ENCODE measurements around the gene INTS7.
A peak's percentile ranks its signal among the peaks of the same experiment; 100 is the strongest.
"Not testable (repeated sequence)": the region's sequence is repeated elsewhere in the genome, so short reads cannot be mapped to it uniquely, and the experiment has no call there.

Gene INTS7

GRCh38 chr1:211978596-211978995 is 56.8 kb downstream of the INTS7 start:
- DNase-seq (ENCODE audit: low spot score): no peak

GRCh38 chr1:211975152-211975941 is 60.0 kb downstream of the INTS7 start:
- DNase-seq (ENCODE audit: low spot score): no peak

- no peak for DNase-seq (ENCODE audit: low spot score)
These were observed 61.8 kb downstream of the INTS7 start for GRCh38 chr1:211973541-211973940.

- no peak for DNase-seq (ENCODE audit: low spot score)
These were observed 67.0 kb downstream of the INTS7 start for GRCh38 chr1:211968200-211968834.

- DNase-seq (ENCODE audit: low spot score): no peak
These were observed 67.7 kb downstream of the INTS7 start for GRCh38 chr1:211967704-211968103.

- DNase-seq (ENCODE audit: low spot score): no peak
These were observed 70.1 kb downstream of the INTS7 start for GRCh38 chr1:211965108-211965805.

- DNase-seq (ENCODE audit: low spot score): no peak
These were observed 75.7 kb downstream of the INTS7 start for GRCh38 chr1:211959680-211960079.

GRCh38 chr1:211959221-211959620 is 76.1 kb downstream of the INTS7 start:
- no peak for DNase-seq (ENCODE audit: low spot score)

- DNase-seq (ENCODE audit: low spot score): not testable (repeated sequence)
These were observed 81.3 kb downstream of the INTS7 start for GRCh38 chr1:211954028-211954427.

GRCh38 chr1:211953543-211953942 is 81.8 kb downstream of the INTS7 start:
- DNase-seq (ENCODE audit: low spot score): not testable (repeated sequence)

GRCh38 chr1:211952299-211952698 is 83.1 kb downstream of the INTS7 start:
- DNase-seq (ENCODE audit: low spot score): no peak

GRCh38 chr1:211951856-211952255 is 83.5 kb downstream of the INTS7 start:
- DNase-seq (ENCODE audit: low spot score): no peak

GRCh38 chr1:211948377-211948776 is 87.0 kb downstream of the INTS7 start:
- DNase-seq (ENCODE audit: low spot score): no peak

GRCh38 chr1:211947396-211948295 is 87.7 kb downstream of the INTS7 start:
- no peak for DNase-seq (ENCODE audit: low spot score)

GRCh38 chr1:211944733-211945500 is 90.4 kb downstream of the INTS7 start:
- DNase-seq (ENCODE audit: low spot score): peak; percentile 48

GRCh38 chr1:211942583-211942982 is 92.8 kb downstream of the INTS7 start:
- DNase-seq (ENCODE audit: low spot score): no peak

- DNase-seq (ENCODE audit: low spot score): peak; percentile 23
These were observed 95.4 kb downstream of the INTS7 start for GRCh38 chr1:211939876-211940468.

GRCh38 chr1:211938561-211938997 is 96.8 kb downstream of the INTS7 start:
- no peak for DNase-seq (ENCODE audit: low spot score)

- not testable (repeated sequence) for DNase-seq (ENCODE audit: low spot score)
These were observed 97.9 kb downstream of the INTS7 start for GRCh38 chr1:211937422-211937821.

GRCh38 chr1:211935448-211935970 is 99.8 kb downstream of the INTS7 start:
- DNase-seq (ENCODE audit: low spot score): peak; percentile 47
